PC-3 (cell line): ENCODE measurements around the gene FAM107A. TPM values are rescaled to one million over a fixed set of nuclear protein-coding genes. Genes with fewer than 3 reads are reported as not detected.

Experiments used
- ATAC-seq: fragments of 200-7000 bp; cut with Tn5 transposase; 2 replicates; pipeline ENCODE4 v1.9.1; 2020; ENCODE audit warnings: mild to moderate bottlenecking, moderate library complexity
- BruUV-seq: library from RNA; stranded (reverse); fragments of 400-500 nt; replicated peaks from 2 replicates; lab custom pipeline; 2021; lab: Mats Ljungman, UMichigan
- CTCF ChIA-PET: fragments of 300-600 bp; sonication (Branson Sonifier 250); formaldehyde crosslinking; loops from one replicate; lab custom pipeline; 2022; ENCODE audit warnings: antibody characterized with exemption; lab: Charles Lee
- POLR2A ChIA-PET: fragments of 300-600 bp; sonication (Branson Sonifier 250); formaldehyde crosslinking; loops from one replicate; lab custom pipeline; 2022; ENCODE audit warnings: antibody characterized with exemption; ENCODE audit not compliant: unreplicated experiment; lab: Charles Lee
- DNase-seq: peaks from one replicate; pipeline ENCODE4 v3.0.0-alpha.2; 2015
- H2AFZ ChIP-seq: fragments of 300-600 bp; sonication (generic); 2 replicates; pipeline ENCODE4 v1.6.0; 2016; ENCODE audit warnings: antibody characterized with exemption, low read length
- H3F3A ChIP-seq: fragments of 300-600 bp; sonication (generic); one replicate; pipeline ENCODE4 v1.6.0; 2017; ENCODE audit warnings: antibody characterized with exemption, low read length, control low read depth, mild to moderate bottlenecking; ENCODE audit not compliant: unreplicated experiment
- H3K27ac ChIP-seq: fragments of 300-600 bp; sonication (generic); 2 replicates; pipeline ENCODE4 v1.5.1; 2016; ENCODE audit warnings: mild to moderate bottlenecking, low read length
- H3K27me3 ChIP-seq: fragments of 300-600 bp; sonication (generic); 2 replicates; pipeline ENCODE4 v1.6.1; 2016; ENCODE audit warnings: low read length, mixed read lengths
- H3K36me3 ChIP-seq: fragments of 300-600 bp; sonication (generic); 2 replicates; pipeline ENCODE4 v1.6.1; 2016; ENCODE audit warnings: low read depth, mixed run types, low read length, mixed read lengths
- H3K4me1 ChIP-seq: fragments of 300-600 bp; sonication (generic); 2 replicates; pipeline ENCODE4 v1.5.1; 2016; ENCODE audit warnings: low read length; ENCODE audit not compliant: insufficient read depth
- H3K4me2 ChIP-seq: fragments of 300-600 bp; sonication (generic); 2 replicates; pipeline ENCODE4 v1.6.0; 2016; ENCODE audit warnings: low read length
- H3K4me3 ChIP-seq: fragments of 300-600 bp; sonication (generic); 2 replicates; pipeline ENCODE4 v1.5.1; 2016; ENCODE audit warnings: mild to moderate bottlenecking, low read length, mixed read lengths
- H3K79me2 ChIP-seq: fragments of 300-600 bp; sonication (generic); 2 replicates; pipeline ENCODE4 v1.6.1; 2017; ENCODE audit warnings: low read length, mixed read lengths
- H3K9ac ChIP-seq: fragments of 300-600 bp; sonication (generic); 2 replicates; pipeline ENCODE4 v1.6.0; 2016; ENCODE audit warnings: mild to moderate bottlenecking, low read length
- H3K9me2 ChIP-seq: fragments of 300-600 bp; sonication (generic); replicated peaks from 2 replicates; pipeline ENCODE4 v1.6.1; 2016; ENCODE audit warnings: mixed run types, low read length, mixed read lengths
- H3K9me3 ChIP-seq: fragments of 300-600 bp; sonication (generic); 2 replicates; pipeline ENCODE4 v1.6.1; 2016; ENCODE audit warnings: low read length, mixed read lengths
- H4K20me1 ChIP-seq: fragments of 300-600 bp; sonication (generic); 2 replicates; pipeline ENCODE4 v1.6.1; 2016; ENCODE audit warnings: low read length, mixed read lengths
- EZH2 ChIP-seq: fragments of 300-600 bp; sonication (generic); IDR thresholded peaks from one replicate; pipeline ENCODE4 v1.6.1; 2017; ENCODE audit warnings: antibody characterized with exemption, mild to moderate bottlenecking, low read length; ENCODE audit not compliant: unreplicated experiment
- EZH2phosphoT487 ChIP-seq: fragments of 300-600 bp; sonication (generic); IDR thresholded peaks from 2 replicates; pipeline ENCODE4 v1.6.1; 2018; ENCODE audit warnings: mild to moderate bottlenecking, antibody characterized with exemption, low read length, borderline replicate concordance
- intact Hi-C: fragments of 100-400 bp; cut with micrococcal nuclease; formaldehyde crosslinking; loops from 2 replicates; pipeline ENCODE4 v1.9.0; 2023
- total RNA-seq: library from RNA; depleted of rRNA; stranded (reverse); fragments of >200 nt; gene quantifications from 2 replicates; pipeline ENCODE4 v1.2.3, GENCODE V29; 2014
- TF ChIP-seq, protein P1 (sequence below): fragments of 300-600 bp; sonication (generic); conservative IDR thresholded peaks from 2 replicates; pipeline ENCODE4 v1.5.1; 2017; ENCODE audit warnings: antibody characterized with exemption, low read depth, mild to moderate bottlenecking, low read length

Gene FAM107A
- total RNA-seq, 1 experiment from 2014 or later, result 0.07 TPM

DNA sequence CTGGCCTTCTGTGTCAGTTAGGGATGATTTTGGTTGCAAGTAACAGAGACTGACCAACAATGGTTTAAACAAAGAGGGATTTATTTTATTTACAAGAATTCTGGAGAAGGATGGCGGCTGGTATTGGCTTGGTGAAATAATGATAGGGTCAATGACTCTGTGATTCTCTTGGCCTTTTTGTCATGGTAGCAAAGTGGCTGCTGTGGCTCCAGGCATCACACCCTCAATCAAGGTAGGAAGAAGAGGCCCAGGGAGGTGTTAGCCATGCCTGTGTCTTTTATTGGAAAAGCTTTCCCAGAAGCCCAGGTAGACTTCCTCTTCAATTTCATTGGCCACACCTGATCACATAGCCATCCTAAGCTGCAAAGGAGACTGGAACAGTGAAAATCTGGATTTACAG lies 13.1 kb downstream of the FAM107A start:
- no peak for TF ChIP-seq EZH2phosphoT487
- TF ChIP-seq, protein P1, sequence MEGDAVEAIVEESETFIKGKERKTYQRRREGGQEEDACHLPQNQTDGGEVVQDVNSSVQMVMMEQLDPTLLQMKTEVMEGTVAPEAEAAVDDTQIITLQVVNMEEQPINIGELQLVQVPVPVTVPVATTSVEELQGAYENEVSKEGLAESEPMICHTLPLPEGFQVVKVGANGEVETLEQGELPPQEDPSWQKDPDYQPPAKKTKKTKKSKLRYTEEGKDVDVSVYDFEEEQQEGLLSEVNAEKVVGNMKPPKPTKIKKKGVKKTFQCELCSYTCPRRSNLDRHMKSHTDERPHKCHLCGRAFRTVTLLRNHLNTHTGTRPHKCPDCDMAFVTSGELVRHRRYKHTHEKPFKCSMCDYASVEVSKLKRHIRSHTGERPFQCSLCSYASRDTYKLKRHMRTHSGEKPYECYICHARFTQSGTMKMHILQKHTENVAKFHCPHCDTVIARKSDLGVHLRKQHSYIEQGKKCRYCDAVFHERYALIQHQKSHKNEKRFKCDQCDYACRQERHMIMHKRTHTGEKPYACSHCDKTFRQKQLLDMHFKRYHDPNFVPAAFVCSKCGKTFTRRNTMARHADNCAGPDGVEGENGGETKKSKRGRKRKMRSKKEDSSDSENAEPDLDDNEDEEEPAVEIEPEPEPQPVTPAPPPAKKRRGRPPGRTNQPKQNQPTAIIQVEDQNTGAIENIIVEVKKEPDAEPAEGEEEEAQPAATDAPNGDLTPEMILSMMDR, result no peak
- Histone ChIP-seq H3F3A (peaks cover 6% of the 10 kb centered on the region), H3K79me2 (no peaks in the 10 kb centered on the region), H4K20me1 (no peaks in the 10 kb centered on the region), H3K9me2 (no peaks in the 10 kb centered on the region), H3K4me2 (peak overlapping the region; percentile 47), H3K4me3 (no peak overlapping the region), H3K27ac (peak overlapping the region; percentile 96), H3K9me3 (no peaks in the 10 kb centered on the region), H3K4me1 (peaks cover 51% of the 10 kb centered on the region), H3K9ac (peak overlapping the region; percentile 80), H3K27me3 (no peaks in the 10 kb centered on the region), H2AFZ (no peak overlapping the region), H3K36me3 (no peaks in the 10 kb centered on the region)
- no peak for DNase-seq
- ChIA-PET POLR2A (no interaction called here), CTCF (interaction anchor here (0.6 kb wide), 1 partner anchor 31 kb away, joined by 3 read pairs; no protein-coding TSS in a partner anchor)
- no peak for ATAC-seq
- TSS peak; percentile 35 for BruUV-seq
- intact Hi-C loops, result loop anchor here (1.0 to 10.0 kb wide), 5 partner anchors 65 to 651 kb away; no protein-coding TSS in a partner anchor

DNA sequence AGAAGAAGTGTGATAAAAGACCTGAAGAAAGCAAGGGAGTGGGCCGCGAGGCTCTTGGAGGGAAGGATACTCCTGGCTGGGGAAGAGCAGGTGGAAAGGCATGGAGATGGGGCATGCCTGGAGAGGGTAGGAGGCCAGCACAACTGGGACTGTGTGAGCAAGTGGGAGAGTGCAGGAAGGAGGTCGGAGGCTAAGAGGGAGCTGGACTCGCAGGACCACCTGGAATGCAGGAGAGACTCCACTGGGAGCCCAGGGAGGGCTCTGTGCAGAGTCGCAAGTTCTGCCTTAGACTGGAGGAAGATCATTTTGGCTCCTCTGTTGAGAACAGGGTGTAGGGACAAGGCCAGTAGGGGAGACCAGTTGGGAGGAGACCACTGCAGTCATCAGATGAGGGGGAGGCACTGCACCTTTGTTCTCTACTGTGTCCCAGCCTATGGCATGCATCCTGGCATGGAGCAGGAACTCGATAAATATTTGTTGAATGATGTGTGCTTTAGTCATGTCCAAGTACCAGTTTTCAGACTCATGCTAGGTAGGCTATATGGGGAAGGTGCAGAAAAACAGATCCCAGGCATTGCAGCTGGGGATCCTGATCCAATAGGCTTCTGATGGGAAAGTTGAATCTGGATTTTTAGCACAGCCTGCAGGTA lies 13.7 kb downstream of the FAM107A start:
- peak; percentile 96 for DNase-seq
- Histone ChIP-seq H3K27me3 (no peaks in the 10 kb centered on the region), H3K36me3 (no peaks in the 10 kb centered on the region), H3K9me3 (no peaks in the 10 kb centered on the region), H3K4me3 (no peak overlapping the region), H2AFZ (no peak overlapping the region), H3K27ac (peak overlapping the region; percentile 96), H3K79me2 (no peaks in the 10 kb centered on the region), H3F3A (peaks cover 6% of the 10 kb centered on the region), H3K9me2 (no peaks in the 10 kb centered on the region), H3K4me2 (peak overlapping the region; percentile 57), H3K9ac (peak overlapping the region; percentile 80), H4K20me1 (no peaks in the 10 kb centered on the region), H3K4me1 (peaks cover 47% of the 10 kb centered on the region)
- no TSS peak for BruUV-seq
- ChIA-PET CTCF (interaction anchor here (0.6 kb wide), 1 partner anchor 30 kb away, joined by 3 read pairs; no protein-coding TSS in a partner anchor), POLR2A (no interaction called here)
- ATAC-seq, result peak; percentile 73
- intact Hi-C loops, result loop anchor here (1.0 to 10.0 kb wide), 5 partner anchors 66 to 651 kb away; no protein-coding TSS in a partner anchor
- TF ChIP-seq, protein P1, result no peak

DNA sequence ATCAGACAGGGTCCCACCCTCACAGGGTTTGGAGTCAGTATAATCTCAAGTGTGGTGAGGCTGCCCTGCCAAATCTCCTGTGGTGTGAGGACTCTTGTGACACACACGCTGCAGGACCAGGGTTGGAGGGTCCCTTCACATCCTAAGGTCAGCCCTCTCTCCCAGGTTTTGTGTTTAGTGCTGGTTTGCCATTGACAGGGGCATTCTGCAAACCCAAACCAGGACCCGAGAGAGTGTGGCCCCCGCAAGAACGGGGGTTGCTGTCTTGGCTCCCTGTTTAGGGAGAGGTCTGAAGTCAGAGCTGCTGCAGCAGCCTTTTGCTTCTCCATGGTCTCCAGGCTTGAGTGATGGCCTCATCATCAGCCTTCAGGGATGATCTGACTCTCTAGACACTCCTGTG lies 14.7 kb downstream of the FAM107A start:
- no peaks in the 10 kb centered on the region for H3K9me2 ChIP-seq
- H4K20me1 ChIP-seq, result no peaks in the 10 kb centered on the region
- TF ChIP-seq EZH2phosphoT487 (no peak), EZH2 (no peak)
- TF ChIP-seq, protein P1, result no peak
- H3K9ac ChIP-seq, result no peak overlapping the region
- no peaks in the 10 kb centered on the region for H3K27me3 ChIP-seq
- no peaks in the 10 kb centered on the region for H3K9me3 ChIP-seq
- ChIA-PET POLR2A (no interaction called here), CTCF (no interaction called here)
- no peaks in the 10 kb centered on the region for H3K79me2 ChIP-seq
- H3F3A ChIP-seq, result peaks cover 6% of the 10 kb centered on the region
- H3K4me2 ChIP-seq, result no peak overlapping the region
- ATAC-seq, result no peak
- H3K36me3 ChIP-seq, result no peaks in the 10 kb centered on the region
- no peak overlapping the region for H2AFZ ChIP-seq
- H3K27ac ChIP-seq, result peak overlapping the region; percentile 96
- intact Hi-C loops, result loop anchor here (5.0 to 10.0 kb wide), 4 partner anchors 435 to 652 kb away; no protein-coding TSS in a partner anchor
- no TSS peak for BruUV-seq
- no peak overlapping the region for H3K4me3 ChIP-seq
- H3K4me1 ChIP-seq, result peaks cover 47% of the 10 kb centered on the region
- no peak for DNase-seq
